AG04449 (cell line): Measurements from ENCODE around the gene PPP6R1.

ENCODE experiments used
- CTCF ChIA-PET: fragments of 350-600 bp; formaldehyde crosslinking; extraction: SDS; loops from one replicate; lab custom pipeline; 2021; ENCODE audit warnings: antibody characterized with exemption; lab: Yijun Ruan, JAX
- POLR2A ChIA-PET: fragments of 400-600, 350-600 bp; formaldehyde crosslinking; extraction: SDS; loops from one replicate; lab custom pipeline; 2020; ENCODE audit warnings: antibody characterized with exemption, inconsistent platforms; lab: Yijun Ruan, JAX
- DNase-seq: peaks from one replicate; pipeline ENCODE4 v3.0.0-alpha.2; 2010; ENCODE audit warnings: low read depth, low spot score
- H3K4me3 ChIP-seq: 2 replicates; pipeline ENCODE4 v1.5.1; 2011; ENCODE audit warnings: low read depth, mild to moderate bottlenecking, control low read depth, low read length
- TF ChIP-seq, protein P1 (sequence below): IDR thresholded peaks from one replicate; pipeline ENCODE4 v1.5.1; 2011; ENCODE audit warnings: mild to moderate bottlenecking, moderate library complexity, low read length, control low read depth, inconsistent platforms; ENCODE audit not compliant: insufficient read depth; ENCODE audit errors: missing control alignments

PPP6R1 gene

DNA sequence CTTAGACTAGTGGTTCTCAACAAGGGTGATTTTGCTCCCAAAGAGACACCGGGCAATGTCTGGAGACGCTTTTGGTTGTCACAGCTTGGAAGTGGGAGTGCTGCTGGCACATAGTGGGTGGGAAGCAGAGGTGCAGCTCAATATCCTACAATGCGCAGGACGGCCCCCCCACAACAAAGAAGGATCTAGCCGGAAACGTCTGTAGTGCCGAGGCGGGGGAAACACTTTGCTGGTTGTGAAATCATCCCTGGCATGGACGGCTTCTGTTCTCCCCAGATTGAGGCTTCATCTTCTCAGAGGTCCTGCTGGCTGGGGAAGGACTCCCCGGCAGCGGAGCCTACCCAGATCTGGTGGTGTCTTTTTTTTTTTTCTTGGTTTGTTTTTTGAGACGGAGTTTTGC lies 65.3 kb downstream of the PPP6R1 start:
- DNase-seq: no peak
- POLR2A ChIA-PET: no interaction called here
- CTCF ChIA-PET: interaction anchor here (1.0 to 1.3 kb wide), 2 partner anchors 11 to 33 kb away, joined by 4 to 5 read pairs; no protein-coding TSS in a partner anchor
- TF ChIP-seq, protein P1, sequence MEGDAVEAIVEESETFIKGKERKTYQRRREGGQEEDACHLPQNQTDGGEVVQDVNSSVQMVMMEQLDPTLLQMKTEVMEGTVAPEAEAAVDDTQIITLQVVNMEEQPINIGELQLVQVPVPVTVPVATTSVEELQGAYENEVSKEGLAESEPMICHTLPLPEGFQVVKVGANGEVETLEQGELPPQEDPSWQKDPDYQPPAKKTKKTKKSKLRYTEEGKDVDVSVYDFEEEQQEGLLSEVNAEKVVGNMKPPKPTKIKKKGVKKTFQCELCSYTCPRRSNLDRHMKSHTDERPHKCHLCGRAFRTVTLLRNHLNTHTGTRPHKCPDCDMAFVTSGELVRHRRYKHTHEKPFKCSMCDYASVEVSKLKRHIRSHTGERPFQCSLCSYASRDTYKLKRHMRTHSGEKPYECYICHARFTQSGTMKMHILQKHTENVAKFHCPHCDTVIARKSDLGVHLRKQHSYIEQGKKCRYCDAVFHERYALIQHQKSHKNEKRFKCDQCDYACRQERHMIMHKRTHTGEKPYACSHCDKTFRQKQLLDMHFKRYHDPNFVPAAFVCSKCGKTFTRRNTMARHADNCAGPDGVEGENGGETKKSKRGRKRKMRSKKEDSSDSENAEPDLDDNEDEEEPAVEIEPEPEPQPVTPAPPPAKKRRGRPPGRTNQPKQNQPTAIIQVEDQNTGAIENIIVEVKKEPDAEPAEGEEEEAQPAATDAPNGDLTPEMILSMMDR: no peak
- H3K4me3 ChIP-seq: no peak overlapping the region

- ChIA-PET CTCF (interaction anchor here (1.3 kb wide), 1 partner anchor 442 kb away, joined by 3 read pairs; no protein-coding TSS in a partner anchor), POLR2A (no interaction called here)
- peak; percentile 83 for DNase-seq
- H3K4me3 ChIP-seq: no peak overlapping the region
- TF ChIP-seq, protein P1: no peak
Observed at GRCh38 chr19:55189403-55189835, 69.4 kb downstream of the PPP6R1 start.

DNA sequence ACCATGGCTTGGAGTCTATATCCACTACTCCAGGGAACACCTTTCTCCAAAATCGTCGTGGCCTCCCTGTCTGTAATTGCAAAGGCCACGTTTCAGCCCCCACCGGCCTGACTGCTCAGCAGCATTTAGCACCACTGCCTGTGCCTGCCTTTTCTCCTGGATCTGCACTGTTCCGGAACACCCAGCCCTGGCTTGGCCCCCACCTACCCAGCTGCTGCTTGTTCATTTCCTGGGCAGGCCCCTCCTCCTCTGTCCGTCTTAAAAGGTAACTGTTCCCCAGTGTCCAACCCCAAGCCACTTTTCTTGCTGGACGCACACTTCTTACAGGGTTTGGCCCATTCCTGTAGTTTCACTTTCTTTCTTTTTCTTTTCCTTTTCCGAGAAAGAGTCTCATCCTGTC lies 70.2 kb downstream of the PPP6R1 start:
- DNase-seq: no peak
- ChIA-PET POLR2A (no interaction called here), CTCF (interaction anchor here (1.3 kb wide), 1 partner anchor 443 kb away, joined by 3 read pairs; no protein-coding TSS in a partner anchor)
- TF ChIP-seq, protein P1: no peak
- H3K4me3 ChIP-seq: no peak overlapping the region

- TF ChIP-seq, protein P1: no peak
- CTCF ChIA-PET: interaction anchor here (1.3 kb wide), 1 partner anchor 21 kb away, joined by 3 read pairs; no protein-coding TSS in a partner anchor
- POLR2A ChIA-PET: no interaction called here
- no peak overlapping the region for H3K4me3 ChIP-seq
- no peak for DNase-seq
Observed at GRCh38 chr19:55186080-55186479, 72.7 kb downstream of the PPP6R1 start.

DNA sequence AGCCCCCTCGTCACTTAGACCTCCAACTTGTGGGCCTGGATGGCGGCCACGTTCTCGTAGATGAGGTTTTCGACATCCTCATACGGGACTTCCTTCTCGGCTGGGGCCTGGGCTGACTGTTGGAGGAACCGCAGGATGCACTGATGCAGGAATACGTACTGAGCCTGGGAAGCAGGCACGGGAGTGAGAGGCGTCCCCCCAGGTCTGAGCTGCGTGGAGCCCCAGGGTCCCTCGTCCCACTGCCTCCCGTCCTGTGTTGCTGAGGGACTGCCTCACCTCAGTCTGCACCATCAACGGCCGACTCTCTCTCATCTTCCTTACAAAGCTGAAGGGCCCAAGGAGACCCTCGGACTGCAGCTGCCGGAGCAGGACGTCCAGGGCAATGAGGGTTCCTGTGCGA lies 77.1 kb downstream of the PPP6R1 start:
- ChIA-PET CTCF (interaction anchor here (0.8 kb wide), 1 partner anchor 286 kb away, joined by 3 read pairs; no protein-coding TSS in a partner anchor), POLR2A (no interaction called here)
- H3K4me3 ChIP-seq: no peak overlapping the region
- TF ChIP-seq, protein P1: no peak
- no peak for DNase-seq
